H9 (cell line): Measurements from ENCODE around the gene SETD6. TPM values are rescaled to one million over a fixed set of nuclear protein-coding genes. Genes with fewer than 3 reads are reported as not detected.

ENCODE experiments used
- DNase-seq: peaks from one replicate; pipeline ENCODE4 v3.0.0-alpha.2; 2017
- H2AFZ ChIP-seq: one replicate; pipeline ENCODE4 v1.6.1; 2013; ENCODE audit warnings: mild to moderate bottlenecking, low read length, control low read depth, moderate library complexity
- H2AK5ac ChIP-seq: 2 replicates; pipeline ENCODE4 v1.6.1; 2013; ENCODE audit warnings: low read length, control low read depth, mixed read lengths; ENCODE audit not compliant: insufficient read length
- H2BK120ac ChIP-seq: one replicate; pipeline ENCODE4 v1.6.1; 2013; ENCODE audit warnings: low read depth, mild to moderate bottlenecking, low read length, control low read depth, inconsistent platforms; ENCODE audit not compliant: poor library complexity, severe bottlenecking
- H2BK12ac ChIP-seq: 2 replicates; pipeline ENCODE4 v1.6.1; 2013; ENCODE audit warnings: low read length, control low read depth, mixed read lengths, low read depth; ENCODE audit not compliant: insufficient read length
- H2BK15ac ChIP-seq: 2 replicates; pipeline ENCODE4 v1.6.1; 2013; ENCODE audit warnings: low read depth, low read length, control low read depth
- H2BK20ac ChIP-seq: one replicate; pipeline ENCODE4 v1.6.1; 2013; ENCODE audit warnings: low read depth, mild to moderate bottlenecking, low read length, control low read depth, inconsistent platforms; ENCODE audit not compliant: poor library complexity, severe bottlenecking
- H2BK5ac ChIP-seq: 2 replicates; pipeline ENCODE4 v1.6.1; 2013; ENCODE audit warnings: low read length, control low read depth, mixed read lengths; ENCODE audit not compliant: insufficient read length
- H3K14ac ChIP-seq: 2 replicates; pipeline ENCODE4 v1.6.1; 2013; ENCODE audit warnings: low read length, control low read depth; ENCODE audit not compliant: insufficient read depth
- H3K18ac ChIP-seq: 2 replicates; pipeline ENCODE4 v1.6.1; 2013; ENCODE audit warnings: low read depth, mild to moderate bottlenecking, mixed read lengths, low read length, control low read depth; ENCODE audit not compliant: insufficient read length
- H3K23ac ChIP-seq: 2 replicates; pipeline ENCODE4 v1.6.1; 2013; ENCODE audit warnings: low read length, control low read depth, mixed read lengths, low read depth; ENCODE audit not compliant: insufficient read length
- H3K23me2 ChIP-seq: 2 replicates; pipeline ENCODE4 v1.6.1; 2013; ENCODE audit warnings: low read depth, mild to moderate bottlenecking, mixed read lengths, low read length, control low read depth; ENCODE audit not compliant: insufficient read length, poor library complexity, severe bottlenecking
- H3K27ac ChIP-seq: 2 replicates; pipeline ENCODE4 v1.5.1; 2013; ENCODE audit warnings: low read length, control low read depth, mixed read lengths, low read depth; ENCODE audit not compliant: insufficient read length
- H3K27me3 ChIP-seq: 2 replicates; pipeline ENCODE4 v1.6.1; 2013; ENCODE audit warnings: low read length, control low read depth, inconsistent platforms; ENCODE audit not compliant: insufficient read depth
- H3K4ac ChIP-seq: 2 replicates; pipeline ENCODE4 v1.6.1; 2013; ENCODE audit warnings: low read depth, mild to moderate bottlenecking, control low read depth, inconsistent platforms, low read length, moderate library complexity
- H3K4me1 ChIP-seq: 2 replicates; pipeline ENCODE4 v1.6.1; 2013; ENCODE audit warnings: low read length, control low read depth, inconsistent platforms; ENCODE audit not compliant: insufficient read depth
- H3K4me2 ChIP-seq: 2 replicates; pipeline ENCODE4 v1.6.1; 2013; ENCODE audit warnings: low read length, control low read depth, mixed read lengths; ENCODE audit not compliant: insufficient read length, insufficient read depth
- H3K56ac ChIP-seq: 2 replicates; pipeline ENCODE4 v1.6.1; 2013; ENCODE audit warnings: low read depth, mild to moderate bottlenecking, mixed read lengths, low read length, control low read depth; ENCODE audit not compliant: insufficient read length
- H3K79me1 ChIP-seq: 2 replicates; pipeline ENCODE4 v1.6.1; 2013; ENCODE audit warnings: low read depth, mild to moderate bottlenecking, moderate library complexity, low read length, control low read depth, inconsistent platforms; ENCODE audit not compliant: insufficient read depth, poor library complexity, severe bottlenecking
- H3K79me2 ChIP-seq: 2 replicates; pipeline ENCODE4 v1.6.1; 2013; ENCODE audit warnings: low read length, control low read depth, inconsistent platforms; ENCODE audit not compliant: insufficient read depth
- H3K9ac ChIP-seq: 2 replicates; pipeline ENCODE4 v1.6.1; 2013; ENCODE audit warnings: low read length, control low read depth, mixed read lengths; ENCODE audit not compliant: insufficient read length; ENCODE audit errors: extremely low read depth
- H3K9me3 ChIP-seq: one replicate; pipeline ENCODE4 v1.6.1; 2013; ENCODE audit warnings: low read depth, low read length, inconsistent platforms; ENCODE audit not compliant: control insufficient read depth
- H3T11ph ChIP-seq: one replicate; pipeline ENCODE4 v1.6.1; 2013; ENCODE audit warnings: mild to moderate bottlenecking, low read length, control low read depth, inconsistent platforms
- H4K20me1 ChIP-seq: one replicate; pipeline ENCODE4 v1.6.1; 2013; ENCODE audit not compliant: control insufficient read depth, insufficient read length, insufficient read depth
- H4K5ac ChIP-seq: 2 replicates; pipeline ENCODE4 v1.6.1; 2013; ENCODE audit warnings: low read depth, mild to moderate bottlenecking, mixed read lengths, low read length, control low read depth; ENCODE audit not compliant: insufficient read length
- H4K8ac ChIP-seq: replicated peaks from 2 replicates; pipeline ENCODE4 v1.6.1; 2013; ENCODE audit warnings: low read length, control low read depth, mixed read lengths, low read depth; ENCODE audit not compliant: insufficient read length
- H4K91ac ChIP-seq: 2 replicates; pipeline ENCODE4 v1.6.1; 2013; ENCODE audit warnings: low read depth, mild to moderate bottlenecking, moderate library complexity, mixed read lengths, low read length, control low read depth; ENCODE audit not compliant: insufficient read length
- H3K27ac Mint-ChIP-seq, 3 experiments: 2 replicates in 2 of 3; 3 replicates in 1 of 3; pipeline ENCODE4 v1.8.0; 2020 to 2021; ENCODE audit warnings: mixed read lengths in 3 of 3, mild to moderate bottlenecking in 1 of 3, moderate library complexity in 1 of 3
- H3K27me3 Mint-ChIP-seq: 2 replicates; pipeline ENCODE4 v1.8.0; 2021; ENCODE audit warnings: low read depth, mild to moderate bottlenecking, moderate library complexity, mixed read lengths
- H3K36me3 Mint-ChIP-seq, 3 experiments: 2 replicates in 2 of 3; 3 replicates in 1 of 3; pipeline ENCODE4 v1.8.0; 2020 to 2021; ENCODE audit warnings: low read depth in 3 of 3, mixed read lengths in 3 of 3; ENCODE audit not compliant: insufficient read depth in 1 of 3
- H3K4me1 Mint-ChIP-seq, 2 experiments: 2 replicates each; pipeline ENCODE4 v1.8.0; 2020; ENCODE audit warnings: mixed read lengths in 2 of 2
- H3K4me3 Mint-ChIP-seq, 2 experiments: 2 replicates in 1 of 2; 3 replicates in 1 of 2; pipeline ENCODE4 v1.8.0; 2020 to 2021; ENCODE audit warnings: mild to moderate bottlenecking in 2 of 2, mixed read lengths in 2 of 2, moderate library complexity in 1 of 2
- H3K9me3 Mint-ChIP-seq, 2 experiments: 2 replicates in 1 of 2; 3 replicates in 1 of 2; pipeline ENCODE4 v1.8.0; 2020; ENCODE audit warnings: mild to moderate bottlenecking in 2 of 2, mixed read lengths in 2 of 2, moderate library complexity in 1 of 2
- WGBS: extraction: QIAGEN DNeasy Blood & Tissue Kit; methylation state at CpG from one replicate; pipeline ENCODE4 v1.1.7; 2013; ENCODE audit warnings: missing lambda C conversion rate, low lambda C conversion rate, mixed read lengths; ENCODE audit not compliant: insufficient read length; ENCODE audit errors: extremely low coverage; 5-methylcytosine and 5-hydroxymethylcytosine counted together
- total RNA-seq: library from RNA; stranded (reverse); gene quantifications from 2 replicates; pipeline ENCODE4 v1.2.1, GENCODE V29; 2021
- TF ChIP-seq, protein P1 (sequence below): fragments of 200-600 bp; sonication (generic); conservative IDR thresholded peaks from 3 replicates; pipeline ENCODE4 v1.8.0; 2021; ENCODE audit warnings: antibody characterized with exemption, mild to moderate bottlenecking

SETD6 gene
- total RNA-seq, 1 experiment from 2014 or later, result 55.6 TPM

DNA sequence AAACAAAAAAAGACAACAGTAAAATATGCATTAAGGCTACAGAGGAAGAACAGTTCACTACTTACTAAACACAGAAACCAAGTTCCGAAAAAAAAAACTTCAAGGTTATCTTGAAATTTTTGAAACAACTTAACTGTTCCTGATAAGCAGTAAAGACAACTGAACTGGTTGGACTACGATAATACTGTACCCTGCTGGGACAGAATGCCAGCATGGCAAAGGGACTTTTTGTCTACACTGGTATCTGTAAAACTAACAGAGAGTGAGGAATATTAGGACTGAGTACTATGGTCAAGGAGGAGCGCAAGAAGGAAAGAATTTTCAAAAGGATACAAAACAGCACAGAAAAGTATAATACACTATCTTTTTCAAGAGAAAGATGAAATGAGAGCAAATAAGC lies 19.8 kb downstream of the SETD6 start:
- TF ChIP-seq, protein P1, sequence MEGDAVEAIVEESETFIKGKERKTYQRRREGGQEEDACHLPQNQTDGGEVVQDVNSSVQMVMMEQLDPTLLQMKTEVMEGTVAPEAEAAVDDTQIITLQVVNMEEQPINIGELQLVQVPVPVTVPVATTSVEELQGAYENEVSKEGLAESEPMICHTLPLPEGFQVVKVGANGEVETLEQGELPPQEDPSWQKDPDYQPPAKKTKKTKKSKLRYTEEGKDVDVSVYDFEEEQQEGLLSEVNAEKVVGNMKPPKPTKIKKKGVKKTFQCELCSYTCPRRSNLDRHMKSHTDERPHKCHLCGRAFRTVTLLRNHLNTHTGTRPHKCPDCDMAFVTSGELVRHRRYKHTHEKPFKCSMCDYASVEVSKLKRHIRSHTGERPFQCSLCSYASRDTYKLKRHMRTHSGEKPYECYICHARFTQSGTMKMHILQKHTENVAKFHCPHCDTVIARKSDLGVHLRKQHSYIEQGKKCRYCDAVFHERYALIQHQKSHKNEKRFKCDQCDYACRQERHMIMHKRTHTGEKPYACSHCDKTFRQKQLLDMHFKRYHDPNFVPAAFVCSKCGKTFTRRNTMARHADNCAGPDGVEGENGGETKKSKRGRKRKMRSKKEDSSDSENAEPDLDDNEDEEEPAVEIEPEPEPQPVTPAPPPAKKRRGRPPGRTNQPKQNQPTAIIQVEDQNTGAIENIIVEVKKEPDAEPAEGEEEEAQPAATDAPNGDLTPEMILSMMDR, result no peak
- Histone ChIP-seq H4K8ac (no peak overlapping the region), H4K91ac (no peak overlapping the region), H2BK120ac (no peak overlapping the region), H3K79me1 (no peaks in the 10 kb centered on the region), H3K27ac (no peak overlapping the region), H2BK15ac (no peak overlapping the region), H2BK5ac (no peak overlapping the region), H2AFZ (no peak overlapping the region), H3K56ac (no peak overlapping the region), H3K79me2 (no peaks in the 10 kb centered on the region), H3K18ac (no peak overlapping the region), H3K4me1 (no peaks in the 10 kb centered on the region), H3K9ac (no peak overlapping the region), H3K23me2 (no peaks in the 10 kb centered on the region), H3K27me3 (no peaks in the 10 kb centered on the region; the same call in 1 of the 2 replicates), H2BK20ac (no peak overlapping the region), H3K4me2 (no peak overlapping the region), H2AK5ac (no peak overlapping the region), H3K4ac (no peak overlapping the region), H4K5ac (no peak overlapping the region), H4K20me1 (no peaks in the 10 kb centered on the region), H3K14ac (no peak overlapping the region), H2BK12ac (no peak overlapping the region), H3K23ac (no peak overlapping the region), H3T11ph (no peak overlapping the region), H3K9me3 (no peaks in the 10 kb centered on the region)
- Mint-ChIP-seq H3K4me3 (no peak overlapping the region), H3K27me3 (no peaks in the 10 kb centered on the region), H3K36me3 (peaks cover 72 to 98% (median 94%) of the 10 kb centered on the region in 3 experiments), H3K27ac (no peak overlapping the region), H3K9me3 (no peaks in the 10 kb centered on the region), H3K4me1 (no peaks in the 10 kb centered on the region)
- no peak for DNase-seq
- WGBS, result no CpG with 5 or more reads among the region's 3 CpGs
